SJSA1 (cell line): ENCODE measurements around the gene EPN3. TPM values are rescaled to one million over a fixed set of nuclear protein-coding genes. Genes with fewer than 3 reads are reported as not detected.

Experiments
- DNase-seq, 2 experiments: peaks; one replicate each; pipeline ENCODE4 v3.0.0-alpha.2; 2015 to 2020; ENCODE audit warnings: low spot score in 2 of 2, low read depth in 1 of 2
- H3K27ac ChIP-seq: fragments of 250-450 bp; sonication (Bioruptor Pico); 2 replicates; pipeline ENCODE4 v1.5.1; 2020; ENCODE audit warnings: mild to moderate bottlenecking, moderate library complexity
- H3K27me3 ChIP-seq: fragments of 250-450 bp; sonication (Bioruptor Pico); replicated peaks from 2 replicates; pipeline ENCODE4 v1.5.1; 2020; ENCODE audit warnings: mild to moderate bottlenecking, moderate library complexity
- H3K36me3 ChIP-seq: fragments of 250-450 bp; sonication (Bioruptor Pico); 2 replicates; pipeline ENCODE4 v1.5.1; 2020; ENCODE audit warnings: mild to moderate bottlenecking
- H3K4me1 ChIP-seq: fragments of 250-450 bp; sonication (Bioruptor Pico); replicated peaks from 2 replicates; pipeline ENCODE4 v1.6.1; 2021; ENCODE audit warnings: mild to moderate bottlenecking
- H3K4me3 ChIP-seq: fragments of 250-450 bp; sonication (Bioruptor Pico); 2 replicates; pipeline ENCODE4 v1.5.1; 2020; ENCODE audit warnings: mild to moderate bottlenecking
- H3K9me3 ChIP-seq: fragments of 250-450 bp; sonication (Bioruptor Pico); replicated peaks from 2 replicates; pipeline ENCODE4 v1.5.1; 2020; ENCODE audit warnings: mild to moderate bottlenecking
- total RNA-seq: library from RNA; depleted of rRNA; stranded (reverse); fragments of >200 nt; shearing (Covaris generic); gene quantifications from 2 replicates; pipeline ENCODE4 v1.2.3, GENCODE V29; 2014

The EPN3 gene
- total RNA-seq, 1 experiment from 2014 or later: 0.03 TPM

GRCh38 chr17:50556803-50557202 is 24.3 kb downstream of the EPN3 start:
- DNase-seq: no peak

DNA sequence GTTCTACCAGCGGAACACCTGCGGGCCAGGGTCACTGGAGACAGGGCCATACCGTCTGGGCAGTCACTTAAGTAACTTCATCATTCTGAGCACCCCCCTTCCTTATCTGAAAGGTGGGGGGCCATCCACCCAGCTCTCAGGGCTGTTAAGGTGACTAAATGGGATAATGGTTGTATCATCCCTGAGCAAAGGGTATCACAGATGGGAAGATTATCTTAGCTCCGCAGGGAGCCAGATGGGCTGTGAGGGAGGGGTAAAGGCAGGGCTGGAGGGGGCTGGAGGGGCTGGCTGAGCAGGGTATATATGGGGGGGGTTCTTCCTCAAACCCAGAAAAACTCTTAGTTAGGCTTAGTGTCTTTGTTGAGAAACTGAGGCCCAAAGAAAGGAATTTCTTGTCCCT is 25.1 kb downstream of the EPN3 start:
- no peak for DNase-seq
- H3K36me3 ChIP-seq: no peaks in the 10 kb centered on the region
- H3K9me3 ChIP-seq: peaks cover 3% of the 10 kb centered on the region; the same call in 1 of the 2 replicates
- H3K4me1 ChIP-seq: peaks cover 18% of the 10 kb centered on the region
- no peak overlapping the region for H3K4me3 ChIP-seq
- H3K27me3 ChIP-seq: peaks cover 28% of the 10 kb centered on the region
- H3K27ac ChIP-seq: no peak overlapping the region

More at GRCh38 chr17:50556803-50557202, 24.3 kb downstream of the EPN3 start:
- Histone ChIP-seq H3K27ac (no peak overlapping the region), H3K36me3 (no peaks in the 10 kb centered on the region), H3K9me3 (peaks cover 3% of the 10 kb centered on the region; the same call in 1 of the 2 replicates), H3K27me3 (peaks cover 22% of the 10 kb centered on the region), H3K4me3 (no peak overlapping the region), H3K4me1 (peaks cover 18% of the 10 kb centered on the region)

- Histone ChIP-seq H3K4me1 (peaks cover 18% of the 10 kb centered on the region), H3K9me3 (peaks cover 3% of the 10 kb centered on the region; the same call in 1 of the 2 replicates), H3K27ac (no peak overlapping the region), H3K27me3 (peaks cover 33% of the 10 kb centered on the region), H3K36me3 (no peaks in the 10 kb centered on the region), H3K4me3 (no peak overlapping the region)
- DNase-seq: no peak
These were observed 25.6 kb downstream of the EPN3 start for GRCh38 chr17:50558091-50558490.

- Histone ChIP-seq H3K9me3 (peaks cover 3% of the 10 kb centered on the region; the same call in 1 of the 2 replicates), H3K4me1 (peaks cover 18% of the 10 kb centered on the region), H3K36me3 (no peaks in the 10 kb centered on the region), H3K4me3 (no peak overlapping the region), H3K27ac (no peak overlapping the region), H3K27me3 (peaks cover 37% of the 10 kb centered on the region)
- no peak for DNase-seq
These were observed 26.0 kb downstream of the EPN3 start for GRCh38 chr17:50558581-50558940.

DNA sequence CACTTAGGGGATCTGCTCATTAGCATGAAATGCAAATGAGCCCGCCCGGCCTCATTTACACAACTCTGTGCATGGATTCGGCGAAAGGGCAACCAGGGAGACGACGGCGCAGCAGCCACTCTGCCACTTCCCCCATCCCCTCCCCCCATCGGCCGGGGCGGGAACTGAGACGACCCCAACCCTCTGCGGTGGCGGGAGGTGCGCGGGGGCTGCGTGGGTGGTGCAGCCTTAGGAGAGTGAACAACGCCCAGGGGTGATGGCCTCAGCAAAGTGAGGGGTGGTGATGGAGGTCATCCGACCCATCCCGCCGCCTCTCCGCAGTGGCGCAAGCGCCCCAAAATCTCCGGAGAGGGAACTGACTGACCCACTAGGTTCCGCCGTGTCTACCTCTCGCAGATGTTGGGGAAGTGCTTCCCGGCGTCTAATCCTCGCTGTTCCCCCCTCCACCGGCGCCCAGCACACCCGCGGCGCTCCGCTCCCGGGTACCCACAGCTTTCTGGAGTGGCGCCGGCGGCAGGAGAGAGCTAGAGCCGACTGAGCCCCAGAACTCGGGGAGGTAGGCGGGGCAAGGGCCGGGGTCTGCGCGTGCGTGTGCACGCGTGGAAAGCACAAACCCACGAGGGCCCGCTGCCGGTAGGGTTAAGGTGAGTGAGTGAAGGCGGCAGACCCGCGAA is 26.5 kb downstream of the EPN3 start:
- H3K36me3 ChIP-seq: no peaks in the 10 kb centered on the region
- H3K4me3 ChIP-seq: no peak overlapping the region
- no peak for DNase-seq

GRCh38 chr17:50559674-50560184 is 27.2 kb downstream of the EPN3 start:
- H3K27me3 ChIP-seq: peaks cover 44% of the 10 kb centered on the region
- H3K27ac ChIP-seq: no peak overlapping the region
- peak in 1 of 2 experiments; percentile 76 for DNase-seq
- peaks cover 18% of the 10 kb centered on the region for H3K4me1 ChIP-seq
- H3K9me3 ChIP-seq: peaks cover 3% of the 10 kb centered on the region; the same call in 1 of the 2 replicates
- H3K4me3 ChIP-seq: peak overlapping the region; percentile 42
- H3K36me3 ChIP-seq: no peaks in the 10 kb centered on the region

More for the DNA sequence above, 26.5 kb downstream of the EPN3 start:
- Histone ChIP-seq H3K27ac (no peak overlapping the region), H3K9me3 (peaks cover 3% of the 10 kb centered on the region; the same call in 1 of the 2 replicates), H3K4me1 (peaks cover 18% of the 10 kb centered on the region), H3K27me3 (peaks cover 40% of the 10 kb centered on the region)

DNA sequence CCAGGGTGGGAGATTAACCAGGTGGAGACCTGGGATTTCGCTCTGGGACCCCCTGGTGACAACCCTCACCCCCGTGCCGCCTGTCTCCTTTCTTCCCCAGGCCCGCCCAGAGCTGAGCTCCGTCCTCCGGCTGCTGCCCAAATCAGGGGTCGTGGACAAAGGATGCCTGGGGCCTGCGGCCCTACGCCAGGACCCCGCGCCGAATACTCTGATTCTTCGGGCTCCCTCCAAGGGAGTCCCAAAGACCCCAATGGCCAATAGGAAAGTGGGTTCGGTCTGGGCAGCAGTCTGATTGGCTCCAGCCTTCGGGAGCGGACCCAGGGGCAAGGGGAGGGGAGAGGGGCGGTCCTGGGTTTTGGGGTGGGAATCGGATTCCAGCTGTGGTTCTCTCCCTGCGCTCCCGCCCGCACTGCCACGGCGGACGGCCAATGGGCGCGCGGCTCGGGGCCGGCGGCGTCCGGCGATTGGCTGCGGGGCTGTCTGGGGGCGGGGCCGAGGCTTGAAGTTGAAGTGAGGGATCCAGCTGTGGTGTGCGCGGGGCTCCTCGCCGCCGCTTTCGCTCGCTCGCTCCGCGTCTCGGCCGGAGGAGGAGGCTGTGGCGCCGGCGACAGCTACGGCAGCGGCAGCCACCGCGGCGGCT is 27.8 kb downstream of the EPN3 start, which contains the start of gene CACNA1G:
Gene CACNA1G, plus strand, starts transcription at position 531 of the 640 bp plus-strand sequence. CDS start 745 bp downstream, outside the sequence.
- peak; percentile 88 to 93 for DNase-seq
- Histone ChIP-seq H3K4me3 (peak within 1 kb of the TSS; percentile 42), H3K27ac (no peak within 1 kb of the TSS), H3K27me3 (peaks cover 48% of the 10 kb centered on the region), H3K9me3 (peaks cover 3% of the 10 kb centered on the region; the same call in 1 of the 2 replicates), H3K36me3 (no peaks in the 10 kb centered on the region), H3K4me1 (peaks cover 18% of the 10 kb centered on the region)

- Histone ChIP-seq H3K27me3 (peaks cover 57% of the 10 kb centered on the region), H3K36me3 (no peaks in the 10 kb centered on the region), H3K27ac (no peak overlapping the region), H3K4me1 (peaks cover 18% of the 10 kb centered on the region), H3K9me3 (peaks cover 3% of the 10 kb centered on the region; the same call in 1 of the 2 replicates), H3K4me3 (peak overlapping the region; percentile 42)
- no peak for DNase-seq
These were observed 28.6 kb downstream of the EPN3 start for GRCh38 chr17:50560931-50561745.

GRCh38 chr17:50561746-50562141 is 29.2 kb downstream of the EPN3 start:
- Histone ChIP-seq H3K27ac (no peak overlapping the region), H3K9me3 (peaks cover 3% of the 10 kb centered on the region; the same call in 1 of the 2 replicates), H3K27me3 (peaks cover 63% of the 10 kb centered on the region), H3K36me3 (no peaks in the 10 kb centered on the region), H3K4me1 (peaks cover 18% of the 10 kb centered on the region), H3K4me3 (no peak overlapping the region)
- DNase-seq: no peak

- H3K4me3 ChIP-seq: no peak overlapping the region
- H3K27ac ChIP-seq: no peak overlapping the region
- H3K9me3 ChIP-seq: peaks cover 3% of the 10 kb centered on the region; the same call in 1 of the 2 replicates
- H3K4me1 ChIP-seq: peaks cover 18% of the 10 kb centered on the region
- H3K27me3 ChIP-seq: peaks cover 70% of the 10 kb centered on the region
- DNase-seq: no peak
- H3K36me3 ChIP-seq: no peaks in the 10 kb centered on the region
These were observed 29.9 kb downstream of the EPN3 start for GRCh38 chr17:50562242-50563091.

- Histone ChIP-seq H3K27ac (no peak overlapping the region), H3K4me3 (no peak overlapping the region), H3K4me1 (peaks cover 18% of the 10 kb centered on the region), H3K36me3 (no peaks in the 10 kb centered on the region), H3K27me3 (peaks cover 76% of the 10 kb centered on the region), H3K9me3 (peaks cover 3% of the 10 kb centered on the region; the same call in 1 of the 2 replicates)
- DNase-seq: no peak
These were observed 30.6 kb downstream of the EPN3 start for GRCh38 chr17:50563092-50563511.

DNA sequence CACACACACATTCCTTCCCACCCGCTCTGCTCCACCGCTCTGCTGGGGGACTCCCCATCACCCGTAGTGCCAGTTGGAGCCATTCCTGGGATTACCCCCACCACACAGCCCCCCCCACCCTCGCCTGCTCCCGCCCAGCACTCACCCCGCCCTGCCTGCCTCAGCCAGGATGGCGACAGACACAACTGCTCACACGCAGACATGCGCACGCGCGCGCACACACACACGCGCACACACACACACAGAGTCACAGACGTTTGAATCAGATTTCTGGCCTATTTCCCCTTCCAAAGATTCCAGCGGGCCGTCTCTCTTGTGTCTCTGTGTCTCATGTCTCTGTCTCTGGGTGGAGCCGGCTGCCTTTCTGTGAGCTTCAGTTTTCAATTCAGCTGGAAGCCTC is 32.4 kb downstream of the EPN3 start:
- Histone ChIP-seq H3K36me3 (no peaks in the 10 kb centered on the region), H3K9me3 (peaks cover 3% of the 10 kb centered on the region; the same call in 1 of the 2 replicates), H3K27me3 (peaks cover 73% of the 10 kb centered on the region), H3K4me3 (no peak overlapping the region), H3K4me1 (peaks cover 13% of the 10 kb centered on the region), H3K27ac (no peak overlapping the region)
- DNase-seq: peak in 1 of 2 experiments; percentile 67
